Left renal cortex interstitium (tissue), 4 donors: Measurements from ENCODE around the gene AMOT. TPM values are rescaled to one million over a fixed set of nuclear protein-coding genes. Genes with fewer than 3 reads are reported as not detected.

Experiments used
- DNase-seq, 4 donors: peaks; one replicate each; pipeline ENCODE4 v3.0.0-alpha.2; 2013; ENCODE audit warnings: low read depth in 4 of 4, low spot score in 2 of 4, missing footprints in 1 of 4
- polyA plus RNA-seq, 4 donors: library from polyadenylated mRNA; unstranded; fragments of 120-200 nt; gene quantifications; one replicate each; pipeline ENCODE4 v1.2.1, GENCODE V29; 2013; ENCODE audit not compliant: insufficient read length in 4 of 4

Gene AMOT
- polyA plus RNA-seq, 4 donors: 61.5 to 85.2 (median 70.7) TPM

DNA sequence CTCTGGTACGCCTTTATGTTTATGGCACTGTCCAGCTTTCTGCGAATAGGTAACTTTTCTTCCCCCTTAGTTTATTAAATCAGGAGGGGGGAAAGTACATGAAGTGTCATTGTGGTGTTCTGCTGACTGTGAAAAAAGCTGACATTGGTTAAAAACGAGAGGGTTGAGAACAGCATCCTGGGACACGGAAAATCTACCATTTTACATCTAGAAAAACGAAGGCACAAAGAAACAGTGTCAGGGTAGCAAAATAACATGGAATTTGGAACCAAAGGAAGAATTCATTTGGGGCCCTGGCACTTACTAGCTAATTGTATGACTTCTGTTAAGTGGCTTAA lies 1.2 kb upstream of the AMOT start:
- DNase-seq: no peak

DNA sequence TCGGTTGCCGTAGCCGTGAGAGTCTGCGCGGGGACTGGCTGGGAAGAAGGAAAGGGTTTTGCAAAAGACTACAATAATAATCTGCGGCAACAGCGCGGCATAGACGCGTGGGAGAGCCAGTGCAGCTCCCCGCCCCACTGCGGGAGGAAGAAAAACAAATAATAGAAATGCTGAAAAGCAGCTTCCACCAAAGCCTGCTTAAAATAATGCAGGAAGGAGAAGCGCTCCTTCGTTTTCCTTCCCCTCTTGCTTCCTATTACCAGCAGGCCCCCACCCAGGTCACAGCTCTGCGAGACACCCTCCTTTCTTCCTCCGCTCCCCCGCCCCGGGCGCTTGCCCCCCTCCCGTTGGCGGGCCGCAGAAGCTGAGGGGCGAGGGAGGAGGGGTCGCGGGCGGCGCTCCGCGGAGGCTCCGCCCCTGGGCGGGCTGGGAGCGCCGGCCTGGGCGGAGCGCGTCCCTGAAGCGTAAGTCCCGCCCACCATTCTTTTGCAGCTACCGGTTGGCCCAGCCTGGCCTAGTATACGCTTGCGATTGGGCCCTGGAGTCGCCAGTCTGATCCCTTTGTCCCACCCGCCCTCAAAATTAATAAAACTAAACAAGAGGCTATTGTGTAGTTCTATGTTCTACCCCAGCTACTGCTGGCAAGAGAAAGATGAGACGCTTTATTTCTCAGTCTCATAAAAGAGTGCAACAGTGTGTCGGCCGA lies 636 bp upstream of the AMOT start:
- peak; percentile 55 to 80 (median 71) for DNase-seq

DNA sequence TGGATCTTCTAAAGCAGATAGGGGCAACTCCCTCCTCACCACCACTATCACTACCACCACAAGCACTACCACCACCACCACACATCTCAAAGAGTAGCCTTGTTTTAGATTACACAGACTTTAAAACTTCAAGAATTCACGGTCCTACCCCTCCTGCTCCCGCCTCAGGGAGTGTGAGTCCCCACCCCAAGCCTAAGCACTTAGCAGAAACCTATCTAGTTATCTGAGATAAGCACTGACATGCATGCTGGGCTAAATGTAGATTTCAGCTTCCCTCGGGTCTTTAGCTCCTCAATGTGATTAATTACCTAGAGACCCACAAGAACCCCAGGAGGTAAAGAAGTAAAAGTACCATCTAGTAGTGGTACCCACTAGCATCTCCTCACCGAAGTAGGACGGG lies 775 bp downstream of the AMOT start:
- DNase-seq: no peak

DNA sequence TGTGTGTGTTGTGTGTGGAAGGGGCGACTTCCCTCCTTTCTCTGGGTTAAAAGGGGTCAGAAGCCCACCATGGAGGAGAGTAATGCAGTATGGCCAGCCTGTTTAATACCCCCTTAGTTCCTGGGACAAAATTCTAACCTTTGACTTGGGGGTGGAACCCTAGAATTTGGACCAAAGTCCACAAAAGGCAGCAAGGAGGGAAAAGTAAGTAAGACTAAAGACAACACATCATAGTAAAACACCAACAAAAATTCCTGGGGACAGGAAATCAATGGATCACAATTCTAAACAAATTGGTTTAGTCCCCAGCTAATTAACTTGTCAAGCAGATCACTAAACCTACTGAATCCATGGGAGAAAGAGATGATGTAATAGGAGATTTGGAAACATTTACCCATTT lies 3.1 kb downstream of the AMOT start:
- DNase-seq: no peak

DNA sequence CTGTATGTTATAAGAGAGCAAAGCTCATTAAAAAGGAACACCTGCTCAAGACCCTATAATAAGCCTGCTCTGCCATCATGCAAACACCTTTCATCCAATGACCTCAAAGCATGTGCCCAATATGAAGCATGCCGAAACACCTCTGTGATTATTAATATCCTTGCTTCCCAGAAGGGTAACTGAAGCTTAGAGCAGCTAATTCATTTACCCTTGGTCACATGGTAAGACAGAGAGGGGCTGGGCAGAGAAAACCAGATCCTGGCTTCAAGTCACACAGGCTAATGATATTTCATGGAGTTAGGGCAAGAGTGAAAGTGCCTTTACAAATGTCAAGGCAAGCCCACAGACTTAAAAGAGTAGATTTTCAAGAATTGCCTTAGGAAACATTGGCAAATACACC lies 5.6 kb downstream of the AMOT start:
- no peak for DNase-seq

DNA sequence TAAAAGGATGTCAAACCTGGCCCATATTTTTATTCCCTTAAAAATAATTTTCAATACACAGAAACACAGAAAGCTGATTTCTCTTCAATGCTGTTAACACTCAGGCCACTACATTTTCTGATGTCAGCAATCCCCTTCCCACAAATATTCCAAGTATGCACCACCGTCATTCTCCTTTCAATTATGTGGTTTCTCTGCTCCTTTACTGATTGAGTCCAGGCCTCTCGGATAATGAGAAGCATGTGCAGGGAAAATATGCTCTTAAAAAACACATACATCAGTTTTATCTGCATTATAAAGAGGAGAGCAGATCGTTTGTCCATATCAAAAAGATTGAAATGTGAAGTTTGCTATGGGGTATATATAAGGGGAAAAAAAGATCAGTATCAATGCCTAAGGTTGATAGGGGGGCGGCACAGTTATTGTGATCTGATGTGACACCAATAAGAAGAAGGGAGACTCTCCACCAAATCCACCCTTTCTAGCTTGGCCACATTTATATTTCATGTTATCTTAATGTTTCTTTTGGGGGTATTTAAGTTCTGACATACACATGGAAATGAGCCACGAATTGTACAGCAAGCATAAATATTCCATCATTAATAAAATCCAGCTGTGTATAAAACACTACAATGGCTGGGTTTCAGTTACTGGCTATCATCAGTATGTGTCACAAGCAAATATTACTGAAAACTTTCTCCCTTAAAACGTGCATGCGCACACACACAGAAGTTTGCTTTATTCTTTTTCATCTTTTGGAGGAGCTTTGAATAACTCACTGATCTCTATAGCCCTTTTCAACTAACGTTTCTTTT lies 6.4 kb downstream of the AMOT start:
- DNase-seq: no peak

DNA sequence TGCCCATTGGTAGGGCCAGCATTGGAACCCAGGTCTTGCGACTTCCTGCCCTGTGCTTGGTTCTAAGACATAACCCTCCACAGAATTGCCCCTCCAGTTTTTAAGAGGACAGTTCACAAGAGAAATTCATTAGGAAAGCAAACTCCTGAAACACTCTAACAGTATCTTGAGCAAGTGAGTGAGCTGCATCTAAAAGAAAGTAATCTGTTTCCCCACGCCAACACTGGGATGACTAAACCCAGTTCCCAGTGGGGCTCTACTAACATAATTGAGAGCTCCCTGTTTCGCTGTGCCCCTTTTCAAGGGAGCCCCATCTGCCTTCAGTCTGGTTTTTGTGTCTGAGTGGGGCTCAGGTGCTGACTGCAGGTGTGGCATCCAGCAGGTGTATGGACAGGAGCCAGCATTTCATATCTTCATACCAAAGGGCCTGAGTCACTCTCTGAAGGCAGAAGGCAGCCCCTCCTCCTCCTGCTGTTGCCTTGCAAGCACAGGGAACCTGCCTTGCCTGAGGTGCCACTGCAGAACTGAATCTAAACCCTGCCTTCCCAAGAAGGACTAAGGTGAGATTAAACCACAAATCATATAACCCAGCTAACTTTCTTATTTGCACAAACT lies 8.0 kb downstream of the AMOT start:
- DNase-seq: no peak

DNA sequence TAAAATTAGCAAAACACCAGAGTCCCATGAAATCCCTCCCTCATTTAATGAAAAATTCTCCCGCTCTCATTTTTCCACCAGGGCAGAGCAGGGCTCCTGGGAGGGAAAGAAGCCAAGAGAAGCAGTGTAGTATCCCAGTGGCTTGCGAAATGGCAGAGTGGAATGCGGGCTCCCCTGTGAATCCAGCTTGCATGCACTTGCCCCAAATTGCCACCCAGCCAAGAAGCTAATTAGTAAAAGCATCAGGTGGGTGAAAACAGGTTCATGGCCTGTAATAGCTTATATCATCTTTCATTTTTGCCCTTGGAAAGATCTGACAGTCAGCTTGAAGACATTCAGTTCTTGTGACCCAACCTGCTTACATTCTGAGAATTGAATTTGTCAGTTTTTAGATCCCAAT lies 10.1 kb downstream of the AMOT start:
- no peak for DNase-seq

DNA sequence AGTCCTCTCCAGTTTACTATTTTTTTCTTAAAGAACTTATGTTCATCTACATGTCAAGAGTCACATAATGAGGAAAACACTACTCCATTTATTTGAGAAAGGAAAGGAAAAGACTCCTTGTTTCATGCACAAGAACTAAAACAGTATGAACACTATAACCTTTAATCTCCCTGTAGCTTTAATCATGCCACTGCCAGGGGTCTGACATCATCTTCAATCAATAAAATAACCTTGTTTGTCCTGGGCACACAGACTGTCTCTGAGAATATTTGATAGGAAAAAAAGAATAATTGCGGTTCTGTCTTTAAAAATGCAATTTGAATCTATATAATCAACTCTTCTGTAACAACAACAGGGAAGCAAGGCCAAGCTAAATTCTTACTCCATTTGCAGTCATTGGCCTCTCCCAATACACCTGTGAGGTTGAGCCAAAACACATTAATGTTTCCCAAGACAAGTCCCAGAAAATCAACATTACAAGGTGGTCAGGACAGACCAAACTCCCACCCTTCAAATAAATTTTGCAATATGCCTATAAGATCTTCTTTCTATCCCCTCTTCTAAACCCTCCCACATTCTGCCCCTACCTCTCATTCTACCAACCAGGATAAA lies 13.2 kb downstream of the AMOT start:
- DNase-seq: no peak

DNA sequence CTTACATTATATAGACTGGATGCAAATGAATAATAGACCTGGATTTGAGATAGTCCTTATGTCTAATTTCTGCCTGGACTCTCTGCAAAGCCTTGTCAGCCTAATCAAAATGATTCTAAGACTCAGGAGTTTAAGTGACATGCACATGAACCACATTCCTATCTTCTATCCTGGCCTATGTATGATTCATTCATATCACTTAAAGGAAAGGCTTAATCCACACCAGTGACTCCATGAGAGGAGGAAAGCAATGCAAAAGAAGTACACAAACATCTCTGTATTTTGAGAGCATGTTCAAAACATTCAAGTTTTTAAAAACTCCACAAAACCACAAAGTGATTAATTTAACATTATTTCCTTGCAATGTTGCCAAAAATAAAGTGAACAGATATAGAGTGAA lies 14.6 kb downstream of the AMOT start:
- DNase-seq: no peak

DNA sequence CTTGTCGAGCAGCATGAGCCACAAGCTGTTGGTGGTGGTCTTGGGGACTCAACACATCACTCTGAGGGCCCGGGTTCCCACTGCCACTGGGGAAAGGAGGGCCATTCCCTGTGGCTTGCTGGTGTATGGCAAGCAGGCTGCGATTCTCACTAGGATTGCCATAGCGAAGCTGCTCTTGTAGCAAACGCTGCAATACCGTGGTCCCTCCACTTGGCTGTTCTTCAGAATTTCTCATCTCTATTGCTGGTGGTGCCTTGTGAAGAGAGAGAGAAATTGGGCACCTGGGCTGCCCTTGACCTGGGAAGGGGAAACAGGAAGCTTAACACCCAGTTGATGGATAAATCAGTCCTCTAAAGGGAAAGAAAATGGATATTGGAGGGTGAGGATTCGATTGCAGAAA lies 17.7 kb downstream of the AMOT start:
- DNase-seq: no peak

DNA sequence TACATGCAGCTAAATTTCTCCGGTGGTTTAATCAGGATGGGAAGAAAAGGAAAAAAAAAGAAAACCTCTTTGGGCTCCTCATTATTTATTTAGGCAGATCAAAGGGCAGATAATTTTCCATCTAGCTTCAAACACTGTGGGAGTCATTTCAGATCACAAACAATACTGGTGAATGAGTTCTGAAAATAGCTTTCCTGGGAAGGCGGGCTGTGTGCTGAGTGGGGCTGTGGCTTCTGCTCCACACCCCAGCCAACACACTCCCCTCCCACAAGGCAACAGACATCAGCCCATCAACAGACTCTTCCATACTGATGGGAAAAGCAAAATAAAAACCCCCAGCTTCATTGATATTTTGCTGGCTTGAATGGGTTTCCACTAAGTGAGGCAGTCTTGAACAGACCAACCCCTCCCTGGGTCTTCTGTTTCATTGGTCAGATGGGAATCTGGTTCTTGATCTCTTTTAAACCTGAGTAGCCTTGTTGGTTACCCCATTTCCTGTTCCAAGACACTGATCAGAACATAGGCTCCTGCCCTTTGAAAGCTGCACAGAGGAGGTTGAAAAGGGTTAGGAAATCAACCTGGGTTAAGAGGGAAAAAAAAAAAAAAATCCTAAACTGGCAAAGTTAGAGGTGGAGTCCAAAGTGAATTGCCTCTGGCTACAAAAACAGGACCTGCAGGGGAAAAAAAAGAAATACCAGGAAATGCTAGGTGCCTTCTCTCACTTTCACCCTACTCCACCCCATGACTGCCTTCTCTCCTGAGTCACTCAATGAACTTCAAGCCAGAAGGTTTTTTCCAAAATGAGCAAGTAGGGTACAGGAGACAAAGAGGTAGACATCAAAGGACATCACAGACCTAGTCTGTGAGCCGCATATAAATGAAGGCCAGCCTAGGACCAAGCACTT lies 20.0 kb downstream of the AMOT start:
- DNase-seq: no peak

DNA sequence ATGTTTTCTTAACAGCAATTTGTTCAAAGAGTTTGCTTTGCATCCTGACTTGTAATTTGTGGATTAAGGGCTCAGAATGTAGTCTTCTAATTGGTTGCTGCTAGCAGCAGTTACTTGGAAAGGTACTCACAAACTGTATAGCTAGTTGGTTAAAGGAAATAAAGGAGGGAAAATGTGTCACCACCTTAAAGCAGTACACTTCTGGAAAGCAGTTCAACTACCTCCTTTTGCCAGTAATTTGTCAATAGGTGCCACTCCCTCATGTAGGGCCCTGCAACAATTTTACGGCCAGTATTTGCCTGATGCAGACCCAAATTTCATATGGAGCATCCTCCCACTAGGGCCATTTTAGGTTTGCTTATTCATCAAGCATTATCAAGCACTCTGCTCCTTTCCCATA lies 20.8 kb downstream of the AMOT start:
- no peak for DNase-seq

DNA sequence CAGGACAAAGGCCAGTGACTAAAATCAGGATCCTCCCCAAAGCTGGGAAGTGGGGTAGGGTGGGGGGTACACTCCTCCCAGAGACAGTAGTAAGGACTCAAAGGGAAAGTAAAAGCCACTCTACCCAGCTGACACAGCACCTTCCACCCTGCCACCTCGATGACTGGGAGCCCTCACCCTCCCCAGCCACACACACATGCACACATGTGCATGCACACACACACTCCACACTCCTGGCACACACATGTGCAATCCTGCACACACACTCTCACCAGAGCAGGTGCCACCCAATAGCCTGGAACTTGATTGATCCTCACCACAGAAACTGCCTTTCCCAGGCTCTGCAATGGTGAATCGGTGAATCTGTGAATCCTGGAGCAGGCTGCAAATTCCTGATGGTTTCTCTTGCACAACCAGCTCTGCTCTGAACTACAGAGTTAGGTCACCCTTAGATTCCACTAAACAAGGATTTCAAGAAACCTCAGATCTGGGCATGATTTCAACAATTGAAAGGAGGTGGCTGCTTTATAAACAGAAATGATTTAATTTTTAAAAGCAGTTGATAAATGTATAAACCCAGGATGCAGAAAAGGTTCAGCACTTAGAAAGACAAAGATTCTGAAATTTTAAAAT lies 21.5 kb downstream of the AMOT start:
- no peak for DNase-seq

DNA sequence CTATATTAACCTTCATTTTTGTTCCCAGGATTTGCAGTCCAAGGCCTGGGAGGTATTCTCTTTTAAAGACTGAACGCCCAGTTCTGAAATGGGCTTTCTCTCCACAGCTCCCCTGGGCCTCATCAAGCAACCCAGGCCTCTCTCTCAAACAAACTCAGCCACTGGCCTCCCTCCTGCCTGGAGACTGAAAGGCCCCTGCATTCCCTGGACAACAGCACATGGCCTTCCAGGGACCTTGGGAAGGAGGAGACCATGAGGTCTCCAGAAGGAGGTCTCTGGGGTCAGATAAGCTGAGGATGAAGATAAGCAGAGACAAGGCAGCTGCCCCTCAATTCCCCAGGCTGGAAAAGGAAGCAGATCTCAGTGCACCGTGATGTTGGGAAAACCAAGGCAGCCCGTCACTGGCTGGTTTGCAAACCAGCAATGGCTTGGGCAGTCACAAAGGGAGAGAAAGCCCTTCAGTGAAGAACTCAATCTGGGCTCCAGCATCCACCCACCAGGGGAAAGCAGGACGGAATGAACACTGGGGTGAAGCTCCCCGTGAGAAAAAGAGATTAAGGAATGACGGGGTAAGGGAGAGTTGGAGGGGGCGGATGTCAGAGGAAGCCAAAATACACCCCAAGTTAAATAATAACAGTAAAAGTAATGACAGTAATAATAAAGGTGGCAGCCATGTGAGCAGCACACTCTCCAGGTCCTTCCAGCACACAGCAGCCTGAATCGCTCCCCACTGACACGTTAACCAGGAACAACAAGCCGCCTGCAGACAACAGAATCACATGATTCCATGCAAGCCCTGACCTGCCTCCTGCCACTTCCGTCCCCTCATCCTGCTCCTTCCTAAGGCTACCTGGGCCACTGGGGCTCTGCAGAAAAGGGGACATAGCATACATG lies 22.3 kb downstream of the AMOT start:
- no peak for DNase-seq

DNA sequence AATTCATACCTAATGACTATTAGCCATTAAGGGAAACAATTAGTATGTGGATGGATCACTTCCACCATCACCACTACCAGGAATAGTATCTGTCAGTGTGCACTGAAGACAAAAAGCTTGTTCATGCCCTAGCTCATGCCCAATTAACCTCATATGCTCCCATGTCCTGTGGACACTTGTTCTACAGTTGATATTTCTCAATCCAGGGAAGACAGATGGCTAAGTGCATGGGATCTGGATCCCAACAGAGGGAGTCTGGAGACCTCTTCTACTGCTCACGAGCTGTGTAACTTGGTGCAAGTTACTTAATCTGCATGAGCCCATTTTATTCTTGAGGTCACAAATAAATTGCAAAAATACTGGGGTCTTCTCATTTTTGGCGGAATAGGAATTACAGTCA lies 23.7 kb downstream of the AMOT start:
- no peak for DNase-seq

DNA sequence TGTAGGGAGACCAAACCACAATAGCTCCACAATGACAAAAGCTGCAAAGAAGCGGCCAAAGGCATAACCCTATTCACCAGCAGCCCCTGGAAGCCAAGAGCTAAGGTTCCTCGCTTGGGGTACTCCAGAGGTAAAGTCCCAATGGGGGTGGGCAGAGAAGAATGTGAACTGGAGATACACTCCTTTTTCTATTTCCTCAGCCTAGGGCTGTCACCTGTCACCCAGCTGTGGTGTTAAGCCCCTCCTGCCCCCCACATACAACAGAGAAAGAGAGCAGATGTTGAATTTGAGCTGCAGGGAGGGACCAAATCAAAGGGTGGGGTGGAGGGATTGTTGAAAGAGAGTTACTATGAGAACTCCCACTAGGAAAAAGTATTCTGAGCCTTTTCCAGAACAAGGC lies 26.1 kb downstream of the AMOT start:
- no peak for DNase-seq

DNA sequence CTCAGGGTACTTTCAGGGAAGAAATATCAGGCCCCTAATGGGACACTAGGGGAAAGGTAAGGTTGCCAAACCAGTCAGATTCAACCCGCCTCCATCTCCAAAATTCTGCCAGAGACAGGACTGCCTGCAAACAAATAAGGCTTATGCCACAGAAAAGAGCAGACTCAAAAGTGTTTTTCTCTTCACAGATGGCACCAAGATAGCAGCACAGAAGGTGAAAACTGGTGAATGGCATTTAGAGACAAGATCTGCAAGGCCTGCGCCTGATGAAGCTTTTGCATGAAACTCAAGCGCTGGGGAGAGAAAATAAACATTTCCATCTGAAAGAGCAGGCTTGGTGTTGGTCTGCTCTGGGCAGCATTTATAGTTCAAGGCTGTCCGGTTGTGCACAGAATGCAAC lies 27.9 kb downstream of the AMOT start:
- no peak for DNase-seq

DNA sequence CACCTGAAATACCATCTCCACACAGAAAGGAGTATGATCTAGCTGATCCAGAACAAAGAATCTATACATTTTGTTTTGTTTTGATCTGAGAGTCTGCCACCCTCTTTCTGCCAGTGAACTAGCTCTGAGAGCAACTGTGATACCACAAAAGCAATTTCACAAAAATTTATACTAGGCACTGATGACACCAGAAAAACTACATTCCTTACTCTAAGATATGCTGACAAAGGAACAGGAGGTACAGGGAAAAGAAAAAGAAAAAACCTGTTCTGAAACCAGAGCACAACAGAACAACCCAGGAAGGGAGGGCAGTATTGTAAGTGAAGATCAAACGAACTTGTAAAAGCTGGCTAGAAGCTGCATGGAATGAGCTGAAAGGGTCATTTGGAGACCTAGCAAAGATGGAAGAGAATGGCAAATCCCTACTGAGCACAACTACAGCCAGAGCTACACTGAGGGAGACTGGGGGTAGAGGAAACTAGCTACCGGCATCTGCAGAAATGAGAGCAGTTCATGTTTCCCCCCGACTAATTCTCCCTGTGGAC lies 31.9 kb downstream of the AMOT start:
- DNase-seq: no peak
